Neuronal stem cell (in vitro differentiated cells): ENCODE measurements around the gene MMP12.

ENCODE experiments used
- DNase-seq: peaks from one replicate; pipeline ENCODE4 v3.0.0-alpha.2; 2013; ENCODE audit warnings: low spot score
- H2AFZ ChIP-seq: one replicate; pipeline ENCODE4 v1.6.1; 2013; ENCODE audit warnings: mild to moderate bottlenecking, low read length, inconsistent platforms
- H2AK5ac ChIP-seq: 2 replicates; pipeline ENCODE4 v1.6.1; 2013; ENCODE audit warnings: low read depth, mild to moderate bottlenecking, inconsistent platforms, low read length, moderate library complexity, mixed read lengths
- H2BK120ac ChIP-seq: 2 replicates; pipeline ENCODE4 v1.6.1; 2013; ENCODE audit warnings: low read depth, mild to moderate bottlenecking, inconsistent platforms, low read length, moderate library complexity, mixed read lengths
- H2BK12ac ChIP-seq: one replicate; pipeline ENCODE4 v1.6.1; 2013; ENCODE audit warnings: low read length, inconsistent platforms
- H2BK15ac ChIP-seq: 2 replicates; pipeline ENCODE4 v1.6.1; 2013; ENCODE audit warnings: mild to moderate bottlenecking, low read length, inconsistent platforms, mixed read lengths
- H2BK5ac ChIP-seq: one replicate; pipeline ENCODE4 v1.6.1; 2013; ENCODE audit warnings: inconsistent platforms, mild to moderate bottlenecking, low read length, moderate library complexity
- H3K14ac ChIP-seq: one replicate; pipeline ENCODE4 v1.6.1; 2013; ENCODE audit warnings: low read length, inconsistent platforms
- H3K18ac ChIP-seq: 2 replicates; pipeline ENCODE4 v1.6.1; 2013; ENCODE audit warnings: low read length, inconsistent platforms
- H3K23ac ChIP-seq: 2 replicates; pipeline ENCODE4 v1.6.1; 2013; ENCODE audit warnings: low read depth, mild to moderate bottlenecking, mixed read lengths, low read length, inconsistent platforms; ENCODE audit not compliant: poor library complexity
- H3K27ac ChIP-seq: replicated peaks from 3 replicates; pipeline ENCODE4 v1.5.1; 2013; ENCODE audit warnings: low read length, inconsistent platforms
- H3K27me3 ChIP-seq, 3 experiments: 2 replicates each; pipeline ENCODE4 v1.6.1; 2013; ENCODE audit warnings: low read length in 3 of 3, mild to moderate bottlenecking in 2 of 3, inconsistent platforms in 1 of 3, low read depth in 1 of 3, mixed read lengths in 1 of 3, moderate library complexity in 1 of 3; ENCODE audit not compliant: control insufficient read depth in 3 of 3, insufficient read depth in 3 of 3
- H3K36me3 ChIP-seq, 2 donors: replicated peaks in 1 of 2; 2 replicates each; pipeline ENCODE4 v1.6.1; 2013; ENCODE audit warnings: low read length in 2 of 2; ENCODE audit not compliant: control insufficient read depth in 2 of 2, insufficient read depth in 2 of 2
- H3K4ac ChIP-seq: 2 replicates; pipeline ENCODE4 v1.6.1; 2013; ENCODE audit warnings: inconsistent platforms, mild to moderate bottlenecking, low read length, moderate library complexity
- H3K4me1 ChIP-seq, 2 donors: 1 replicate in 1 of 2; 2 replicates in 1 of 2; pipeline ENCODE4 v1.6.1; 2013; ENCODE audit warnings: low read length in 2 of 2, low read depth in 1 of 2; ENCODE audit not compliant: control insufficient read depth in 2 of 2, insufficient read depth in 1 of 2
- H3K4me2 ChIP-seq: one replicate; pipeline ENCODE4 v1.6.1; 2013; ENCODE audit warnings: mild to moderate bottlenecking, low read length, inconsistent platforms; ENCODE audit not compliant: insufficient read depth, poor library complexity, severe bottlenecking
- H3K4me3 ChIP-seq, 2 donors: 2 replicates each; pipeline ENCODE4 v1.5.1; 2013; ENCODE audit warnings: low read length in 2 of 2, mild to moderate bottlenecking in 2 of 2, inconsistent platforms in 1 of 2, moderate library complexity in 1 of 2
- H3K79me1 ChIP-seq: one replicate; pipeline ENCODE4 v1.6.1; 2013; ENCODE audit warnings: low read depth, mild to moderate bottlenecking, inconsistent platforms, low read length, moderate library complexity
- H3K9ac ChIP-seq: one replicate; pipeline ENCODE4 v1.6.1; 2013; ENCODE audit warnings: mild to moderate bottlenecking, low read depth, low read length, inconsistent platforms; ENCODE audit not compliant: poor library complexity
- H3K9me3 ChIP-seq, 2 donors: replicated peaks in 1 of 2; 2 replicates each; pipeline versions ENCODE3 to v1.6.1; 2013; ENCODE audit warnings: low read length in 2 of 2, mild to moderate bottlenecking in 2 of 2, inconsistent platforms in 1 of 2, low read depth in 1 of 2, mixed read lengths in 1 of 2, moderate library complexity in 1 of 2; ENCODE audit not compliant: control insufficient read depth in 2 of 2, insufficient read depth in 1 of 2
- H4K8ac ChIP-seq: one replicate; pipeline ENCODE4 v1.6.1; 2013; ENCODE audit warnings: low read depth, mild to moderate bottlenecking, inconsistent platforms, low read length, moderate library complexity
- H4K91ac ChIP-seq: one replicate; pipeline ENCODE4 v1.6.1; 2013; ENCODE audit warnings: low read length, low read depth, mild to moderate bottlenecking, inconsistent platforms; ENCODE audit not compliant: poor library complexity
- WGBS, 2 donors: extraction: QIAGEN DNeasy Blood & Tissue Kit; methylation state at CpG; one replicate each; pipeline ENCODE4 v1.1.7; 2013; ENCODE audit warnings: missing lambda C conversion rate in 2 of 2, mixed read lengths in 1 of 2; ENCODE audit not compliant: insufficient read length in 2 of 2, insufficient replicate concordance in 1 of 2; ENCODE audit errors: extremely low coverage in 2 of 2; 5-methylcytosine and 5-hydroxymethylcytosine counted together

Gene MMP12

GRCh38 chr11:102853055-102853454 lies 21.7 kb downstream of the MMP12 start:
- Histone ChIP-seq H3K9ac (no peak overlapping the region), H4K91ac (no peak overlapping the region), H2AFZ (no peak overlapping the region), H2AK5ac (no peak overlapping the region), H3K4me2 (no peak overlapping the region), H3K27ac (no peak overlapping the region), H2BK5ac (no peak overlapping the region), H3K18ac (no peak overlapping the region), H4K8ac (no peak overlapping the region), H2BK120ac (no peak overlapping the region), H2BK12ac (no peak overlapping the region), H3K79me1 (no peaks in the 10 kb centered on the region), H3K23ac (no peak overlapping the region), H2BK15ac (no peak overlapping the region), H3K9me3 (no peaks in the 10 kb centered on the region), H3K4me1 (peaks cover 0 to 4% of the 10 kb centered on the region in 2 donors), H3K4ac (no peak overlapping the region), H3K27me3 (no peaks in the 10 kb centered on the region), H3K4me3 (no peak overlapping the region), H3K14ac (no peak overlapping the region), H3K36me3 (no peaks in the 10 kb centered on the region)
- DNase-seq, result no peak
- WGBS, 2 donors, result no CpG with 5 or more reads among the region's 3 CpGs

- Histone ChIP-seq H3K27ac (no peak overlapping the region), H3K4me1 (peaks cover 0 to 4% of the 10 kb centered on the region in 2 donors), H3K9ac (no peak overlapping the region), H3K4ac (no peak overlapping the region), H3K79me1 (no peaks in the 10 kb centered on the region), H2BK5ac (no peak overlapping the region), H3K27me3 (no peaks in the 10 kb centered on the region), H3K23ac (no peak overlapping the region), H2BK15ac (no peak overlapping the region), H4K91ac (no peak overlapping the region), H3K9me3 (no peaks in the 10 kb centered on the region), H2BK120ac (no peak overlapping the region), H2AFZ (no peak overlapping the region), H3K18ac (no peak overlapping the region), H3K14ac (no peak overlapping the region), H2AK5ac (no peak overlapping the region), H4K8ac (no peak overlapping the region), H3K4me2 (no peak overlapping the region), H2BK12ac (no peak overlapping the region), H3K4me3 (no peak overlapping the region), H3K36me3 (no peaks in the 10 kb centered on the region)
- no peak for DNase-seq
- WGBS, 2 donors, result no CpG with 5 or more reads among the region's 7 CpGs
Observed at GRCh38 chr11:102850973-102851745, 23.6 kb downstream of the MMP12 start.

- Histone ChIP-seq H3K9ac (no peak overlapping the region), H3K4me3 (no peak overlapping the region), H3K23ac (no peak overlapping the region), H3K14ac (no peak overlapping the region), H3K36me3 (no peaks in the 10 kb centered on the region), H3K79me1 (no peaks in the 10 kb centered on the region), H2BK5ac (no peak overlapping the region), H2AK5ac (no peak overlapping the region), H3K27ac (no peak overlapping the region), H2AFZ (no peak overlapping the region), H2BK120ac (no peak overlapping the region), H3K9me3 (no peaks in the 10 kb centered on the region), H4K8ac (no peak overlapping the region), H2BK12ac (no peak overlapping the region), H3K4me1 (peaks cover 0 to 4% of the 10 kb centered on the region in 2 donors), H2BK15ac (no peak overlapping the region), H3K27me3 (no peaks in the 10 kb centered on the region), H4K91ac (no peak overlapping the region), H3K4me2 (no peak overlapping the region), H3K18ac (no peak overlapping the region), H3K4ac (no peak overlapping the region)
- WGBS, 2 donors, result no CpG with 5 or more reads among the region's 1 CpG
- DNase-seq, result no peak
Observed at GRCh38 chr11:102849311-102849710, 25.5 kb downstream of the MMP12 start.

DNA sequence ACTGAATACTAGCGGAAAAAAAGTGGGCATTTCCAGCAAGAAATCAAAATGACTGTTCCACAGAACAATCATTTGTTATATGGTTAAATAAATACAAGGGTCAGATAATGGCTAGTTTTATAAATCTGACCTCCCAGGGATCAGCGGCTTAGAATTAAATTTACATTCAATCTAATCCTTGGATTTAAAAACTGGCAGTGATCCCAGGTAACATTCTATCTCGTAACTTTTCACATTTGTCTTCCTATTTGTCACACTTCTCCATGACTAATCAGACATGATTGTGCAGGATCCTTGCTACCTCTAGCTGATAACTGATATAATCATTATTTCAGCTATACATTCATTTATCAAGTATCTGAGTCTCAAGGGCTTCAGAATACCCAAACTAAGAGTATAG lies 28.5 kb downstream of the MMP12 start:
- no peaks in the 10 kb centered on the region for H3K36me3 ChIP-seq
- no peak overlapping the region for H2AK5ac ChIP-seq
- no peak for DNase-seq
- H3K18ac ChIP-seq, result no peak overlapping the region
- H2BK5ac ChIP-seq, result no peak overlapping the region
- H2BK15ac ChIP-seq, result no peak overlapping the region
- no peak overlapping the region for H3K4me3 ChIP-seq
- H3K9ac ChIP-seq, result no peak overlapping the region
- H3K27ac ChIP-seq, result no peak overlapping the region
- H4K8ac ChIP-seq, result no peak overlapping the region
- no peaks in the 10 kb centered on the region for H3K9me3 ChIP-seq
- H3K4me1 ChIP-seq, result peaks cover 0 to 4% of the 10 kb centered on the region in 2 donors
- no peak overlapping the region for H2BK120ac ChIP-seq
- no CpG with 5 or more reads among the region's 3 CpGs for WGBS, 2 donors
- H2AFZ ChIP-seq, result no peak overlapping the region
- H3K14ac ChIP-seq, result no peak overlapping the region
- no peaks in the 10 kb centered on the region for H3K79me1 ChIP-seq
- no peak overlapping the region for H3K23ac ChIP-seq
- H3K27me3 ChIP-seq, result peaks cover 0 to 1% (median 0%) of the 10 kb centered on the region in 3 experiments
- no peak overlapping the region for H4K91ac ChIP-seq
- H3K4ac ChIP-seq, result no peak overlapping the region
- H2BK12ac ChIP-seq, result no peak overlapping the region
- H3K4me2 ChIP-seq, result no peak overlapping the region
